ENCODE measurements around the gene MGAT4A.

The MGAT4A gene

GRCh38 chr2:98715812-98716451 lies 15.0 kb downstream of the MGAT4A start:
- no peak for TF ChIP-seq CTCF (IDR thresholded peaks at IDR 0.05; ENCODE audit: extremely low read depth, insufficient read depth, missing control alignments)
- no peak for DNase-seq (ENCODE audit: low spot score)
- in situ Hi-C loops (cut with MboI; ENCODE audit: low pct_unique_long_range_greater_than_20kb, low sequenced_read_pairs, unreplicated experiment): no loop called here

GRCh38 chr2:98713332-98714015 lies 17.5 kb downstream of the MGAT4A start:
- in situ Hi-C loops (cut with MboI; ENCODE audit: low pct_unique_long_range_greater_than_20kb, low sequenced_read_pairs, unreplicated experiment): no loop called here
- DNase-seq (ENCODE audit: low spot score): peak; percentile 44
- no peak for TF ChIP-seq CTCF (IDR thresholded peaks at IDR 0.05; ENCODE audit: extremely low read depth, insufficient read depth, missing control alignments)

GRCh38 chr2:98712145-98712544 lies 18.8 kb downstream of the MGAT4A start:
- no peak for TF ChIP-seq CTCF (IDR thresholded peaks at IDR 0.05; ENCODE audit: extremely low read depth, insufficient read depth, missing control alignments)
- in situ Hi-C loops (cut with MboI; ENCODE audit: low pct_unique_long_range_greater_than_20kb, low sequenced_read_pairs, unreplicated experiment): no loop called here

GRCh38 chr2:98711506-98711905 lies 19.4 kb downstream of the MGAT4A start:
- no peak for DNase-seq (ENCODE audit: low spot score)
- no peak for TF ChIP-seq CTCF (IDR thresholded peaks at IDR 0.05; ENCODE audit: extremely low read depth, insufficient read depth, missing control alignments)
- in situ Hi-C loops (cut with MboI; ENCODE audit: low pct_unique_long_range_greater_than_20kb, low sequenced_read_pairs, unreplicated experiment): no loop called here

More at GRCh38 chr2:98712145-98712544, 18.8 kb downstream of the MGAT4A start:
- DNase-seq (ENCODE audit: low spot score): no peak

GRCh38 chr2:98710734-98711133 lies 20.2 kb downstream of the MGAT4A start:
- no peak for TF ChIP-seq CTCF (IDR thresholded peaks at IDR 0.05; ENCODE audit: extremely low read depth, insufficient read depth, missing control alignments)
- in situ Hi-C loops (cut with MboI; ENCODE audit: low pct_unique_long_range_greater_than_20kb, low sequenced_read_pairs, unreplicated experiment): no loop called here
- DNase-seq (ENCODE audit: low spot score): no peak

GRCh38 chr2:98709535-98709934 lies 21.4 kb downstream of the MGAT4A start:
- DNase-seq (ENCODE audit: low spot score): no peak
- in situ Hi-C loops (cut with MboI; ENCODE audit: low pct_unique_long_range_greater_than_20kb, low sequenced_read_pairs, unreplicated experiment): no loop called here
- no peak for TF ChIP-seq CTCF (IDR thresholded peaks at IDR 0.05; ENCODE audit: extremely low read depth, insufficient read depth, missing control alignments)

Measured in GM13977 (cell line).